HUES6 (cell line): Measurements from ENCODE around the gene MALL.
"Not testable (repeated sequence)": the region's sequence is repeated elsewhere in the genome, so short reads cannot be mapped to it uniquely, and the experiment has no call there.

Experiments used
- H3K27ac ChIP-seq: 2 replicates; pipeline ENCODE4 v1.7.0; 2013; ENCODE audit warnings: low read depth, mild to moderate bottlenecking, low read length, inconsistent platforms
- H3K27me3 ChIP-seq: 2 replicates; pipeline ENCODE4 v1.6.1; 2013; ENCODE audit warnings: low read length; ENCODE audit not compliant: control insufficient read depth, insufficient read depth
- H3K36me3 ChIP-seq: 2 replicates; pipeline ENCODE4 v1.6.1; 2013; ENCODE audit warnings: low read length; ENCODE audit not compliant: control insufficient read depth, insufficient read depth
- H3K4me1 ChIP-seq: 2 replicates; pipeline ENCODE4 v1.6.1; 2013; ENCODE audit warnings: low read length; ENCODE audit not compliant: control insufficient read depth, insufficient read depth
- H3K4me3 ChIP-seq: 2 replicates; pipeline ENCODE4 v1.5.1; 2013; ENCODE audit warnings: low read depth, low read length
- H3K9ac ChIP-seq: one replicate; pipeline ENCODE4 v1.6.1; 2013; ENCODE audit warnings: mild to moderate bottlenecking, low read length
- H3K9me3 ChIP-seq: 2 replicates; pipeline ENCODE4 v1.6.1; 2013; ENCODE audit warnings: low read depth, low read length; ENCODE audit not compliant: control insufficient read depth, insufficient read depth

Gene MALL

DNA sequence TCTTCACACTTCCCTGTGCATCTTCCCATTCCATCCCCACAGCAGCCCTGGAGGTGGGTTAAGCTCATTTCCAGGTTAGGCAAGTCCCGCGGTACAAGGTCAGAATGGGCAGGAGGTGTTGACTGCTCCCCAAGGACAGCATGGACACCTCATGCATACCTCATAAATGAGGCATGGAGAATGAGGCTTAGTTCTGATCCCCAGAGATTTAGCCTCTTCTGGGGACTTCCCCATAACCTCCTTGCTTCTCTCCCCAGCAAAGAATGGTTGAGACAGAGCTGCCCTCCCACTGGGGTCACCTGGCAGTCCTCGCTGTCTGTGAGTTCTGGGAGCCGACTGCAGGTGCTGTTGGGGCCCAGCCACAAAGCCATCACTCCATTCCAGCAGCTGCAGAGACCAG is 68.4 kb downstream of the MALL start:
- not testable (repeated sequence) for H3K9me3 ChIP-seq, H3K36me3 ChIP-seq, H3K4me1 ChIP-seq, H3K27me3 ChIP-seq, H3K9ac ChIP-seq, H3K4me3 ChIP-seq, H3K27ac ChIP-seq

DNA sequence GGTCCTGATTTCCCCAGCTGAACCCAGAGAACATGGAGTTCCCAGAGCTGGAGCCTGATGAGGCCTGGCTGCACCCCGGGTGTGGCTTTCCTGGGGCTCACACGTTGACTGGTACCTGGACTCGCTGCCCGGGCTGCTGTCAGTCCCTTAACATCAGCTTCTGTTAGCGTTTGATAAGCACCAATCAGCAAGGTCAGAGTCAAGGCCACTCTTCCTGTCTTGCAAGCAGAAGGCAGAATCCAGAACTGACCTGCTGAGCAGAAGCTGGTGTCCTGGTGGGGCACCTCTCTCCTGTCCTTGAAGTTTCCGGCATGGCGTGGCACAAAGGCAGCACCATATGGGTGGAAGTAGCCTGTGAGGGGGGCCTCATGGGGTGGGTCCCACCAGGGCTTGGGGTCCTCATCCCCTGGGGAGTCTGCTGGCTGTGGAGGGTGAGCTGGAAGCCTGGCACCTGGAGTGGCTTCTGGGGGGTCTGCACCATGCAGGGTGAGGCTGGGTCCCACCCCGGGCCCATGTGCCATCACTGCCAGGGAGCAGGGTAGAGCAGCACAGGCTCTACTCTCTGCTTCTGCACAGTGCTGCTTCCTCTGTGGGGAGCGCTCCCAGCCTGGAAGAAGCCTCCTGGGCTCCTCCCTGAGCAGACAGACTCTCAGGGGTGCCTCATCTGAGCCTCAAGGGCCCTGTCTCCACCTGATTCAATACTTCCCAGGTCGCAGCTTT is 73.5 kb downstream of the MALL start:
- not testable (repeated sequence) for H3K9me3 ChIP-seq, H3K4me3 ChIP-seq, H3K36me3 ChIP-seq, H3K27me3 ChIP-seq, H3K4me1 ChIP-seq, H3K9ac ChIP-seq, H3K27ac ChIP-seq

GRCh38 chr2:110037336-110037735 is 78.3 kb downstream of the MALL start:
- H3K27ac ChIP-seq, H3K4me3 ChIP-seq, H3K4me1 ChIP-seq, H3K27me3 ChIP-seq, H3K9ac ChIP-seq, H3K36me3 ChIP-seq, H3K9me3 ChIP-seq: not testable (repeated sequence)

DNA sequence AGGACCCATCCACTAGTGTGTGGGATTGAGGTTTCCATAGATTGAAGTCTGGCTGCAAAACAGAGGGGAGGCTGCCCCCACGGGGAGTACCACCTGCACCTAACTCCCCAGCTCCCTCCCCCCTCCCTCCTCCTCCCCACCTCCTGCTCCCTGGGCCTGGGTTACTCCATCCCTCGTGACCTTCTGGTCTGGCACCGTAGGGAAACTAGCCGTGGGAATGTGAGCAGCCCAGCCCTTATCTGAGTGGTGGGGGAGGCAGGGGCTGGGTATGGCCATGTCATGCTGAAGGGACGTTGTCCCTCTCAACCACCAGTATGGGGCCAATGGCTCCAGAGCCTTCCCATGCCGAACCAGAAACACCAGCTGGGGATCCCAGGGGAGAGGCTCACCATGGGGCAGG is 80.2 kb downstream of the MALL start:
- not testable (repeated sequence) for H3K27ac ChIP-seq, H3K9ac ChIP-seq, H3K4me3 ChIP-seq, H3K9me3 ChIP-seq, H3K36me3 ChIP-seq, H3K4me1 ChIP-seq, H3K27me3 ChIP-seq

DNA sequence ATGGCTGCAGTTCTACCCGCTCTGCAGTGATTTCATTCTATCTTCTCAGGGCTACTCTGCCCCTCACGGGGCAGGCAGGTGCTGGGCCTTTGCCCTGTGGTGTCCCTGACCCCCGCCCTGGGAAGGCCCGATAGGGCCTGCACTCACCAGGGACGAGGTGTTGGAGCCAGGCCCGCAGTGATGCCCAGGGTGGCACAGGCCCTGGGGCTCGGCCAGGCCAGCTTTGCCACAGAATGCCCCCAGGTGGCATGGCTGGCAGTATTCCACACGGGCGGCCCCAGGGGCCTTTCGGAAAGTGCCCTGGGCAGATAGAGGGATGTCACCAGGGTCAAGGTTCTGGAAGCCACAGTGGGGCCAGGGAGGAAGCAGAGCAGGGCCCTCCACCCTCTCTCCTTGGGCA is 80.7 kb downstream of the MALL start:
- not testable (repeated sequence) for H3K9me3 ChIP-seq, H3K36me3 ChIP-seq, H3K4me3 ChIP-seq, H3K27me3 ChIP-seq, H3K27ac ChIP-seq, H3K4me1 ChIP-seq, H3K9ac ChIP-seq
